ENCODE data around the gene NUFIP2. TPM values are rescaled to one million over a fixed set of nuclear protein-coding genes. Genes with fewer than 3 reads are reported as not detected.
"Not testable (repeated sequence)": the region's sequence is repeated elsewhere in the genome, so short reads cannot be mapped to it uniquely, and the experiment has no call there.

Gene NUFIP2
- total RNA-seq, 3 donors from 2014 or later = 45.3 to 47.5 (median 45.9) TPM

GRCh38 chr17:29273924-29274323, 20.0 kb downstream of the NUFIP2 start:
- peaks cover 13% of the 10 kb centered on the region for H3K4me1 ChIP-seq (ENCODE audit: low read depth)
- H3K4me3 ChIP-seq = no peak overlapping the region
- H3K36me3 ChIP-seq (ENCODE audit: low read depth) = no peaks in the 10 kb centered on the region
- peak; percentile 78 for ATAC-seq
- intact Hi-C loops (cut with DNase I, micrococcal nuclease) = no loop called here
- H3K9me3 ChIP-seq = no peaks in the 10 kb centered on the region
- TF ChIP-seq CTCF (IDR thresholded peaks at IDR 0.05) = no peak
- no peak for DNase-seq

GRCh38 chr17:29271980-29272379, 22.0 kb downstream of the NUFIP2 start:
- H3K4me1 ChIP-seq (ENCODE audit: low read depth); ATAC-seq; H3K9me3 ChIP-seq; DNase-seq; H3K36me3 ChIP-seq (ENCODE audit: low read depth); intact Hi-C loops (cut with DNase I, micrococcal nuclease); H3K4me3 ChIP-seq: not testable (repeated sequence)

- Histone ChIP-seq H3K4me3 (no peak overlapping the region), H3K36me3 (ENCODE audit: low read depth) (no peaks in the 10 kb centered on the region), H3K4me1 (ENCODE audit: low read depth) (no peaks in the 10 kb centered on the region), H3K9me3 (no peaks in the 10 kb centered on the region)
- DNase-seq = no peak
- TF ChIP-seq CTCF (IDR thresholded peaks at IDR 0.05) = no peak
- ATAC-seq = no peak
- intact Hi-C loops (cut with DNase I, micrococcal nuclease) = no loop called here
Measured at GRCh38 chr17:29263916-29264315, 30.0 kb downstream of the NUFIP2 start.

- H3K9me3 ChIP-seq = no peaks in the 10 kb centered on the region
- no peak for DNase-seq
- intact Hi-C loops (cut with DNase I, micrococcal nuclease) = no loop called here
- H3K36me3 ChIP-seq (ENCODE audit: low read depth) = no peaks in the 10 kb centered on the region
- TF ChIP-seq CTCF (IDR thresholded peaks at IDR 0.05) = no peak
- H3K4me1 ChIP-seq (ENCODE audit: low read depth) = no peaks in the 10 kb centered on the region
- no peak for ATAC-seq
- H3K4me3 ChIP-seq = no peak overlapping the region
Measured at GRCh38 chr17:29257756-29258155, 36.2 kb downstream of the NUFIP2 start.

- H3K4me3 ChIP-seq = no peak overlapping the region
- TF ChIP-seq CTCF (IDR thresholded peaks at IDR 0.05) = no peak
- intact Hi-C loops (cut with DNase I, micrococcal nuclease) = no loop called here
Measured at GRCh38 chr17:29256735-29257466, 37.0 kb downstream of the NUFIP2 start.

GRCh38 chr17:29255926-29256522, 37.9 kb downstream of the NUFIP2 start:
- H3K4me1 ChIP-seq (ENCODE audit: low read depth) = no peaks in the 10 kb centered on the region
- no peaks in the 10 kb centered on the region for H3K36me3 ChIP-seq (ENCODE audit: low read depth)
- ATAC-seq (no peak), DNase-seq (no peak)
- TF ChIP-seq CTCF (IDR thresholded peaks at IDR 0.05) = no peak
- no peak overlapping the region for H3K4me3 ChIP-seq
- intact Hi-C loops (cut with DNase I, micrococcal nuclease) = no loop called here
- no peaks in the 10 kb centered on the region for H3K9me3 ChIP-seq

More at GRCh38 chr17:29256735-29257466, 37.0 kb downstream of the NUFIP2 start:
- H3K36me3 ChIP-seq (ENCODE audit: low read depth) = no peaks in the 10 kb centered on the region
- no peak for DNase-seq
- no peaks in the 10 kb centered on the region for H3K9me3 ChIP-seq
- ATAC-seq = no peak
- H3K4me1 ChIP-seq (ENCODE audit: low read depth) = no peaks in the 10 kb centered on the region
